Gastrocnemius medialis (tissue), 4 donors: ENCODE measurements around the gene DENND6B. TPM values are rescaled to one million over a fixed set of nuclear protein-coding genes. Genes with fewer than 3 reads are reported as not detected.

Source experiments
- ATAC-seq, 2 donors: fragments of 150-250 bp; one replicate each; pipeline ENCODE4 v1.9.1; 2016
- DNase-seq, 2 donors: peaks; one replicate each; pipeline ENCODE4 v3.0.0-alpha.2; 2019
- H3K27ac ChIP-seq, 4 donors: fragments of 200-600 bp; sonication (generic); 1 replicate in 1 of 4; 2 replicates in 3 of 4; pipeline ENCODE4 v1.5.1; 2016 to 2018; ENCODE audit warnings: mild to moderate bottlenecking in 2 of 4, moderate library complexity in 1 of 4
- H3K27me3 ChIP-seq, 3 donors: fragments of 200-600 bp; sonication (generic) in 2 of 3; 1 replicate in 1 of 3; 2 replicates in 2 of 3; pipeline versions ENCODE4 v1.5.1 to v1.6.0; 2016 to 2019; ENCODE audit warnings: mild to moderate bottlenecking in 1 of 3, moderate library complexity in 1 of 3
- H3K36me3 ChIP-seq, 2 donors: fragments of 200-600 bp; sonication (generic) in 1 of 2; one replicate each; pipeline ENCODE4 v1.5.1; 2017 to 2018
- H3K4me1 ChIP-seq, 2 donors: fragments of 200-600 bp; sonication (generic) in 1 of 2; one replicate each; pipeline ENCODE4 v1.5.1; 2016 to 2017; ENCODE audit warnings: mild to moderate bottlenecking in 2 of 2
- H3K4me3 ChIP-seq, 4 donors: fragments of 200-600 bp; sonication (generic) in 3 of 4; 1 replicate in 1 of 4; 2 replicates in 3 of 4; pipeline ENCODE4 v1.5.1; 2016 to 2019; ENCODE audit warnings: mild to moderate bottlenecking in 2 of 4
- H3K9me3 ChIP-seq, 3 donors: fragments of 200-600 bp; sonication (generic) in 2 of 3; 1 replicate in 1 of 3; 2 replicates in 2 of 3; pipeline ENCODE4 v1.5.1; 2016 to 2019
- POLR2A ChIP-seq, 2 donors: fragments of 450-650 bp; IDR thresholded peaks; one replicate each; pipeline ENCODE4 v1.6.1; 2017; ENCODE audit warnings: antibody characterized with exemption in 2 of 2, mild to moderate bottlenecking in 2 of 2, moderate library complexity in 2 of 2
- in situ Hi-C, 4 donors: fragments of 200-750 bp; cut with MboI; loops; one replicate each; pipeline versions ENCODE4 v1.15.0 to v1.8.0; 2017; ENCODE audit warnings: low sequenced_read_pairs in 4 of 4
- intact Hi-C: fragments of 100-400 bp; cut with DNase I; formaldehyde crosslinking; loops from one replicate; pipeline ENCODE4 v1.15.1; 2023; ENCODE audit warnings: low total_unique reads
- total RNA-seq, 4 donors: library from RNA; depleted of rRNA; stranded (reverse); fragments of >200 nt; gene quantifications; one replicate each; pipeline versions ENCODE4 v1.1.0 to v1.2.3, GENCODE V29; 2016
- TF ChIP-seq, protein P1 (sequence below), 5 experiments: fragments of 450-650 bp in 3 of 5; fragments of 200-600 bp in 2 of 5; sonication (generic) in 2 of 5; IDR thresholded peaks in 4 of 5; conservative IDR thresholded peaks in 1 of 5; 1 replicate in 4 of 5; 2 replicates in 1 of 5; pipeline ENCODE4 v1.5.1; 2016 to 2019; ENCODE audit warnings: antibody characterized with exemption in 5 of 5, mild to moderate bottlenecking in 3 of 5, moderate library complexity in 3 of 5

Gene DENND6B
- total RNA-seq, 4 donors from 2014 or later, result 0.55 to 0.84 (median 0.68) TPM; not detected in 1

GRCh38 chr22:50281384-50281760, 45.4 kb downstream of the DENND6B start:
- no peaks in the 10 kb centered on the region for H3K27me3 ChIP-seq
- ATAC-seq (no peak), DNase-seq (no peak)
- in situ Hi-C loops, result no loop called here
- TF ChIP-seq POLR2A (IDR thresholded peaks at IDR 0.05), result no peak
- TF ChIP-seq, protein P1, sequence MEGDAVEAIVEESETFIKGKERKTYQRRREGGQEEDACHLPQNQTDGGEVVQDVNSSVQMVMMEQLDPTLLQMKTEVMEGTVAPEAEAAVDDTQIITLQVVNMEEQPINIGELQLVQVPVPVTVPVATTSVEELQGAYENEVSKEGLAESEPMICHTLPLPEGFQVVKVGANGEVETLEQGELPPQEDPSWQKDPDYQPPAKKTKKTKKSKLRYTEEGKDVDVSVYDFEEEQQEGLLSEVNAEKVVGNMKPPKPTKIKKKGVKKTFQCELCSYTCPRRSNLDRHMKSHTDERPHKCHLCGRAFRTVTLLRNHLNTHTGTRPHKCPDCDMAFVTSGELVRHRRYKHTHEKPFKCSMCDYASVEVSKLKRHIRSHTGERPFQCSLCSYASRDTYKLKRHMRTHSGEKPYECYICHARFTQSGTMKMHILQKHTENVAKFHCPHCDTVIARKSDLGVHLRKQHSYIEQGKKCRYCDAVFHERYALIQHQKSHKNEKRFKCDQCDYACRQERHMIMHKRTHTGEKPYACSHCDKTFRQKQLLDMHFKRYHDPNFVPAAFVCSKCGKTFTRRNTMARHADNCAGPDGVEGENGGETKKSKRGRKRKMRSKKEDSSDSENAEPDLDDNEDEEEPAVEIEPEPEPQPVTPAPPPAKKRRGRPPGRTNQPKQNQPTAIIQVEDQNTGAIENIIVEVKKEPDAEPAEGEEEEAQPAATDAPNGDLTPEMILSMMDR (IDR thresholded peaks at IDR 0.05 in 4 of 5, conservative IDR thresholded peaks at IDR 0.05 in 1 of 5), result no peak
- peaks cover 0 to 9% of the 10 kb centered on the region in 2 donors for H3K36me3 ChIP-seq
- H3K4me3 ChIP-seq, result no peak overlapping the region
- H3K9me3 ChIP-seq, result no peaks in the 10 kb centered on the region
- H3K27ac ChIP-seq, result no peak overlapping the region
- no peaks in the 10 kb centered on the region for H3K4me1 ChIP-seq
- intact Hi-C loops, result no loop called here

DNA sequence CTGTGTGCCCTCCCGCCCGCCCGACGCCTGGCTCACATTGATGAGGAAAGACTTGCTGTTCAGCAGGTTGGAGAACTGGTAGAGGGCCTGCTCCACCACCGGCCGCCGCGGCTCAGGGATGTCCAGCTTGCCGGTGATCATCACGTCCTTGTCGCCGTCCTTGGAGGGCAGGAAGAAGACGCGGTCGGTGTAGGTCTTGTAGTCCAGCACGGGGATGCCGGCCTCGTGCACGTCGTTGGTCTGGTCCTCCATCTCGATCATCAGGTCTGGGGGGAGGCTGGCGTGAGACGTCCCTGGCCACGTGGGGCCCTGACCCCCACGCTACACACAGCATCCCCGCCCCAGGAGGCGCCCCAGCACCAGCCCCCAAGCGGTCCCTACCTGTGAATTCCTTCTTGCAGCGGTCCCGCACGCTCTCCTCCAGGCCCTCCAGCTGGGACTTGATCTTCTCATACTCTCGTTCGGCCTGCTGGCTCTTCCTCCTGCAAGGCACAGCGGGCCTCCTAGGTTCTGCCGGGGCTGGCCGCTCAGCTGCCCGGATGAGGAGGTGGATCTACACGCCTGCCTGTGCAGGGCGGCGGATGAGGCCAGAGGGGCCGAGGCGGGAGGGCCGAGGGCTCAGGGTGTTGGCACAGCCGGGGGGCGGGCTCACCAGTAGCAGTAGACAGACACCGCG, 46.0 kb downstream of the DENND6B start:
- H3K36me3 ChIP-seq, result peaks cover 0 to 9% of the 10 kb centered on the region in 2 donors
- no peaks in the 10 kb centered on the region for H3K9me3 ChIP-seq
- H3K27ac ChIP-seq, result no peak overlapping the region
- intact Hi-C loops, result no loop called here
- no peak for DNase-seq
- TF ChIP-seq POLR2A (IDR thresholded peaks at IDR 0.05), result no peak
- TF ChIP-seq, protein P1 (IDR thresholded peaks at IDR 0.05 in 4 of 5, conservative IDR thresholded peaks at IDR 0.05 in 1 of 5), result no peak
- H3K27me3 ChIP-seq, result no peaks in the 10 kb centered on the region
- no peak for ATAC-seq
- no peak overlapping the region for H3K4me3 ChIP-seq
- in situ Hi-C loops, result no loop called here
- H3K4me1 ChIP-seq, result no peaks in the 10 kb centered on the region

DNA sequence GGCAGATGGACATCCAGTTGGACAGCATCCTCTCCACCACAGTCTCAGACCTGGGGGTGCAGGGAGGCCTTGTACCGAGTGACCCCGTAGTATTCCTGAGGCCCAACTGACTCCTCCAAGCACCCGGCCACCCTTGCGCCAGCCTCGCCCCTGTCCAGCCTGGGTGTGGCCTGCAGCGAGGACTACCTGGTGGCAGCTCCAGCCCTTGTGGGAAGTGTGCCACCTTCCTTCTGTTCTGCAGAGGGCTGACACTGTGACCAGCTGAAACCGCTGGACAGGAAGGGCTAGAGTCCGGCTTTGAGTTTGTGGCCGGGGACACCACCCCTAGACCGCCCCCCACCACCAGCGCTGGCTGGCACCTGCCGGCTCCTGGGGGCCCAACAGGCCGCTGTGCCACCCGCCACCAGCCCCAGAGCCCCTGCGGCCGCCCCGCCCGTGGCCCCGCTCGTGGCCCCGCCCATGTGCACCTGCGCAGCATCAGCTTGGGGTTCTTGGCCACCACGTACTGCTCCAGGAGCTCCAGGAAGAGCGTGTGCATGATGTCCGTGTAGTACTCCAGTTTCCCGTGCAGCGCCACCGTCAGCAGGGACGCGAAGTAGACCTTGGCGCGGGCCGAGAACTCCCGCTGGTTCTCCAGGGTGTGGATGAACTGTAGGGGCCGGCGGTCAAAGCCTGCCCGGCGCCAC, 46.6 kb downstream of the DENND6B start:
- no peaks in the 10 kb centered on the region for H3K27me3 ChIP-seq
- no peaks in the 10 kb centered on the region for H3K4me1 ChIP-seq
- DNase-seq, result no peak
- H3K36me3 ChIP-seq, result peaks cover 0 to 9% of the 10 kb centered on the region in 2 donors
- no peak overlapping the region for H3K4me3 ChIP-seq
- no peak overlapping the region for H3K27ac ChIP-seq
- intact Hi-C loops, result no loop called here
- in situ Hi-C loops, result no loop called here
- no peak for TF ChIP-seq POLR2A (IDR thresholded peaks at IDR 0.05)
- TF ChIP-seq, protein P1 (IDR thresholded peaks at IDR 0.05 in 4 of 5, conservative IDR thresholded peaks at IDR 0.05 in 1 of 5), result no peak
- H3K9me3 ChIP-seq, result no peaks in the 10 kb centered on the region
- no peak for ATAC-seq

- Histone ChIP-seq H3K4me1 (peaks cover 0 to 3% of the 10 kb centered on the region in 2 donors), H3K36me3 (peaks cover 0 to 9% of the 10 kb centered on the region in 2 donors), H3K27ac (no peak overlapping the region), H3K9me3 (no peaks in the 10 kb centered on the region), H3K4me3 (no peak overlapping the region), H3K27me3 (no peaks in the 10 kb centered on the region)
- intact Hi-C loops, result loop anchor here (5.0 kb wide), 1 partner anchor 48 kb away; the partner anchor contains the start of gene DENND6B
- TF ChIP-seq, protein P1 (IDR thresholded peaks at IDR 0.05 in 4 of 5, conservative IDR thresholded peaks at IDR 0.05 in 1 of 5), result no peak
- TF ChIP-seq POLR2A (IDR thresholded peaks at IDR 0.05), result no peak
- ATAC-seq (no peak), DNase-seq (no peak)
- in situ Hi-C loops, result loop anchor here in 2 of 4 donors (10.0 kb wide), 1 partner anchor 46 kb away; the partner anchor contains the start of gene DENND6B (in 2 of the 2)
Measured at GRCh38 chr22:50278956-50279619, 47.7 kb downstream of the DENND6B start.
